AML-193 (cell line): ENCODE data around the gene DACT1.

Experiments used
- DNase-seq, 2 experiments: peaks; one replicate each; lab custom pipeline; 2025; lab: John Stamatoyannopoulos, UW

The DACT1 gene

GRCh38 chr14:58666737-58667136, 29.0 kb downstream of the DACT1 start:
- DNase-seq: no peak

- DNase-seq: no peak
Measured at GRCh38 chr14:58667900-58668299, 30.1 kb downstream of the DACT1 start.

- DNase-seq: no peak
Measured at GRCh38 chr14:58668848-58669480, 31.2 kb downstream of the DACT1 start.

GRCh38 chr14:58669556-58670200, 31.9 kb downstream of the DACT1 start:
- DNase-seq: no peak

- DNase-seq: no peak
Measured at GRCh38 chr14:58671024-58671423, 33.3 kb downstream of the DACT1 start.

- DNase-seq: no peak
Measured at GRCh38 chr14:58671436-58671835, 33.7 kb downstream of the DACT1 start.

- DNase-seq: no peak
Measured at GRCh38 chr14:58673722-58674121, 36.0 kb downstream of the DACT1 start.

- no peak for DNase-seq
Measured at GRCh38 chr14:58677001-58677400, 39.2 kb downstream of the DACT1 start.

GRCh38 chr14:58677517-58677916, 39.8 kb downstream of the DACT1 start:
- no peak for DNase-seq

- no peak for DNase-seq
Measured at GRCh38 chr14:58677996-58678395, 40.2 kb downstream of the DACT1 start.

- no peak for DNase-seq
Measured at GRCh38 chr14:58680698-58681097, 42.9 kb downstream of the DACT1 start.

- DNase-seq: no peak
Measured at GRCh38 chr14:58687232-58687795, 49.6 kb downstream of the DACT1 start.

GRCh38 chr14:58690801-58691516, 53.2 kb downstream of the DACT1 start:
- DNase-seq: no peak

GRCh38 chr14:58693048-58693447, 55.3 kb downstream of the DACT1 start:
- no peak for DNase-seq

GRCh38 chr14:58695514-58695913, 57.8 kb downstream of the DACT1 start:
- DNase-seq: no peak

- DNase-seq: no peak
Measured at GRCh38 chr14:58697266-58697929, 59.6 kb downstream of the DACT1 start.
